ENCODE measurements around the gene GAPDHS. TPM values are rescaled to one million over a fixed set of nuclear protein-coding genes. Genes with fewer than 3 reads are reported as not detected.

The GAPDHS gene
- total and polyA plus RNA-seq, 4 donors, result not detected

DNA sequence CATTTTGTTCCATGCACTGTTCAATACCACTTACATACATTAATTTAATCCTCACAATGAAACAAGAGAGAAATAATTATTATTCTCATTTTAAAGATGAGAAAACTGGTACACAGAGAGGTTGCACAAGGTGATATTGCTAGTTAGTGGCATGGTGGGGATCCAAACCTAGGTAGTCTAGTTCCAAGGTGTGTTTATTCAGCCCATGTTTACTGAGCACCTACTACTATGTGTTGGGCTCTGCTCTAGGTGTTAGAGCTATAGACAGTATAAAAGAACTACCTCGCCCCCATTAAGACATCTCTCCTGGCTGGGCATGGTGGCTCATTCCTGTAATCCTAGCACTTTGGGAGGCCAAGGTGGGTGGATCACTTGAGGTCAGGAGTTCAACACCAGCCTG, 49.5 kb downstream of the GAPDHS start:
- Histone ChIP-seq H3K9ac (ENCODE audit: low read depth in 1 of 2, low read length in 2 of 2) (no peak overlapping the region), H3K27me3 (ENCODE audit: control insufficient read depth in 4 of 4, insufficient read depth in 4 of 4, low read length in 3 of 4) (no peaks in the 10 kb centered on the region)
- 71% methylated on average over 1 of the region's 1 CpG for WGBS

DNA sequence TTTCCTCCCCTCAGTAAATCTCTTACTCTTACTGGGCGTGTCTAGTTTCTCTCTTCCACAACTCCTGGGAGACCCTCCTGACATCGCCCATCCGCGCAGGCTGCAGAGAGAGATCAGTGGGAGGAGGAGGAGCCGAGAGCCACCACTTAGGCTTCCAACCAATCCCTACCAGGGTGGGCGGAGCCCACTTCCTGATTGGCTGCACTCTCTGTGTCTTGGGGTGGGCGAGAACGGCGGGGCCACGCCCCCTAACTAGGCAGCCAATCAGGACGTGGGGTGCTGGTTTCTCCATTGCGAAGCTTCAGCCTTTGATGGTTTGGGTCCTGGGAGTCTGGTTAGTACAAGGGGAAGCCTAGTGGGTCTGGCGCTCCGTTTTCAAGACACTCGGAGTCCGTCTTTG, 52.6 kb downstream of the GAPDHS start, which contains the start of gene PMIS2:
Gene PMIS2 (plus strand): TSS at position 326 of the 400 bp plus-strand sequence. CDS start 87 bp downstream, outside the sequence.
- DNase-seq (ENCODE audit: low spot score), result no peak
- Histone ChIP-seq H3K9me3 (ENCODE audit: control insufficient read depth in 4 of 4, low read length in 3 of 4) (no peaks in the 10 kb centered on the region), H3K4me1 (ENCODE audit: control insufficient read depth in 4 of 4, insufficient read depth in 4 of 4, low read length in 3 of 4) (no peaks in the 10 kb centered on the region), H3K27ac (ENCODE audit: low read depth in 1 of 2, low read length in 2 of 2) (no peak within 1 kb of the TSS), H3K4me3 (ENCODE audit: low read depth in 1 of 3, low read length in 3 of 3) (no peak within 1 kb of the TSS), H3K9ac (ENCODE audit: low read depth in 1 of 2, low read length in 2 of 2) (no peak within 1 kb of the TSS), H3K27me3 (ENCODE audit: control insufficient read depth in 4 of 4, insufficient read depth in 4 of 4, low read length in 3 of 4) (no peaks in the 10 kb centered on the region), H3K36me3 (ENCODE audit: control insufficient read depth in 4 of 4, insufficient read depth in 3 of 4, low read depth in 1 of 4, low read length in 3 of 4) (no peaks in the 10 kb centered on the region)
- 41% methylated on average over 16 of the region's 16 CpGs for WGBS
- TF ChIP-seq HNF4A (conservative IDR thresholded peaks at IDR 0.05), result no peak
- TF ChIP-seq, protein P1, sequence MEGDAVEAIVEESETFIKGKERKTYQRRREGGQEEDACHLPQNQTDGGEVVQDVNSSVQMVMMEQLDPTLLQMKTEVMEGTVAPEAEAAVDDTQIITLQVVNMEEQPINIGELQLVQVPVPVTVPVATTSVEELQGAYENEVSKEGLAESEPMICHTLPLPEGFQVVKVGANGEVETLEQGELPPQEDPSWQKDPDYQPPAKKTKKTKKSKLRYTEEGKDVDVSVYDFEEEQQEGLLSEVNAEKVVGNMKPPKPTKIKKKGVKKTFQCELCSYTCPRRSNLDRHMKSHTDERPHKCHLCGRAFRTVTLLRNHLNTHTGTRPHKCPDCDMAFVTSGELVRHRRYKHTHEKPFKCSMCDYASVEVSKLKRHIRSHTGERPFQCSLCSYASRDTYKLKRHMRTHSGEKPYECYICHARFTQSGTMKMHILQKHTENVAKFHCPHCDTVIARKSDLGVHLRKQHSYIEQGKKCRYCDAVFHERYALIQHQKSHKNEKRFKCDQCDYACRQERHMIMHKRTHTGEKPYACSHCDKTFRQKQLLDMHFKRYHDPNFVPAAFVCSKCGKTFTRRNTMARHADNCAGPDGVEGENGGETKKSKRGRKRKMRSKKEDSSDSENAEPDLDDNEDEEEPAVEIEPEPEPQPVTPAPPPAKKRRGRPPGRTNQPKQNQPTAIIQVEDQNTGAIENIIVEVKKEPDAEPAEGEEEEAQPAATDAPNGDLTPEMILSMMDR (IDR thresholded peaks at IDR 0.05; ENCODE audit: low read depth, low read length, missing input control), result no peak
- TF ChIP-seq FOXA1 (IDR thresholded peaks at IDR 0.05), result no peak
- TF ChIP-seq, protein P2, sequence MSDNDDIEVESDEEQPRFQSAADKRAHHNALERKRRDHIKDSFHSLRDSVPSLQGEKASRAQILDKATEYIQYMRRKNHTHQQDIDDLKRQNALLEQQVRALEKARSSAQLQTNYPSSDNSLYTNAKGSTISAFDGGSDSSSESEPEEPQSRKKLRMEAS (IDR thresholded peaks at IDR 0.05), result no peak
- no peak for TF ChIP-seq NR2F2 (IDR thresholded peaks at IDR 0.05)
- TF ChIP-seq, protein P3, sequence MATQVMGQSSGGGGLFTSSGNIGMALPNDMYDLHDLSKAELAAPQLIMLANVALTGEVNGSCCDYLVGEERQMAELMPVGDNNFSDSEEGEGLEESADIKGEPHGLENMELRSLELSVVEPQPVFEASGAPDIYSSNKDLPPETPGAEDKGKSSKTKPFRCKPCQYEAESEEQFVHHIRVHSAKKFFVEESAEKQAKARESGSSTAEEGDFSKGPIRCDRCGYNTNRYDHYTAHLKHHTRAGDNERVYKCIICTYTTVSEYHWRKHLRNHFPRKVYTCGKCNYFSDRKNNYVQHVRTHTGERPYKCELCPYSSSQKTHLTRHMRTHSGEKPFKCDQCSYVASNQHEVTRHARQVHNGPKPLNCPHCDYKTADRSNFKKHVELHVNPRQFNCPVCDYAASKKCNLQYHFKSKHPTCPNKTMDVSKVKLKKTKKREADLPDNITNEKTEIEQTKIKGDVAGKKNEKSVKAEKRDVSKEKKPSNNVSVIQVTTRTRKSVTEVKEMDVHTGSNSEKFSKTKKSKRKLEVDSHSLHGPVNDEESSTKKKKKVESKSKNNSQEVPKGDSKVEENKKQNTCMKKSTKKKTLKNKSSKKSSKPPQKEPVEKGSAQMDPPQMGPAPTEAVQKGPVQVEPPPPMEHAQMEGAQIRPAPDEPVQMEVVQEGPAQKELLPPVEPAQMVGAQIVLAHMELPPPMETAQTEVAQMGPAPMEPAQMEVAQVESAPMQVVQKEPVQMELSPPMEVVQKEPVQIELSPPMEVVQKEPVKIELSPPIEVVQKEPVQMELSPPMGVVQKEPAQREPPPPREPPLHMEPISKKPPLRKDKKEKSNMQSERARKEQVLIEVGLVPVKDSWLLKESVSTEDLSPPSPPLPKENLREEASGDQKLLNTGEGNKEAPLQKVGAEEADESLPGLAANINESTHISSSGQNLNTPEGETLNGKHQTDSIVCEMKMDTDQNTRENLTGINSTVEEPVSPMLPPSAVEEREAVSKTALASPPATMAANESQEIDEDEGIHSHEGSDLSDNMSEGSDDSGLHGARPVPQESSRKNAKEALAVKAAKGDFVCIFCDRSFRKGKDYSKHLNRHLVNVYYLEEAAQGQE (IDR thresholded peaks at IDR 0.05), result no peak

More for the DNA sequence above, 49.5 kb downstream of the GAPDHS start:
- H3K27ac ChIP-seq (ENCODE audit: low read depth in 1 of 2, low read length in 2 of 2), result no peak overlapping the region
- TF ChIP-seq YY1 (IDR thresholded peaks at IDR 0.05) (no peak), JUND (IDR thresholded peaks at IDR 0.05) (no peak), FOXA2 (IDR thresholded peaks at IDR 0.05) (no peak), NR2F2 (IDR thresholded peaks at IDR 0.05) (no peak), HNF4G (IDR thresholded peaks at IDR 0.05) (no peak), RXRA (IDR thresholded peaks at IDR 0.05) (no peak), HNF4A (conservative IDR thresholded peaks at IDR 0.05) (no peak), GABPA (IDR thresholded peaks at IDR 0.05 in 1 of 2, conservative IDR thresholded peaks at IDR 0.05 in 1 of 2) (no peak), RAD21 (IDR thresholded peaks at IDR 0.05) (no peak), FOXA1 (IDR thresholded peaks at IDR 0.05) (no peak), EGR1 (IDR thresholded peaks at IDR 0.05; ENCODE audit: low read depth in 2 of 2) (no peak), SP1 (IDR thresholded peaks at IDR 0.05) (no peak)
- TF ChIP-seq, protein P3 (IDR thresholded peaks at IDR 0.05), result no peak
- TF ChIP-seq, protein P1 (IDR thresholded peaks at IDR 0.05; ENCODE audit: low read depth, low read length, missing input control), result no peak
- TF ChIP-seq, protein P4, sequence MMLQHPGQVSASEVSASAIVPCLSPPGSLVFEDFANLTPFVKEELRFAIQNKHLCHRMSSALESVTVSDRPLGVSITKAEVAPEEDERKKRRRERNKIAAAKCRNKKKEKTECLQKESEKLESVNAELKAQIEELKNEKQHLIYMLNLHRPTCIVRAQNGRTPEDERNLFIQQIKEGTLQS (IDR thresholded peaks at IDR 0.05), result no peak
- no peaks in the 10 kb centered on the region for H3K36me3 ChIP-seq (ENCODE audit: control insufficient read depth in 4 of 4, insufficient read depth in 3 of 4, low read depth in 1 of 4, low read length in 3 of 4)
- H3K4me1 ChIP-seq (ENCODE audit: control insufficient read depth in 4 of 4, insufficient read depth in 4 of 4, low read length in 3 of 4), result no peaks in the 10 kb centered on the region
- H3K4me3 ChIP-seq (ENCODE audit: low read depth in 1 of 3, low read length in 3 of 3), result no peak overlapping the region
- no peak for DNase-seq (ENCODE audit: low spot score)
- no peaks in the 10 kb centered on the region for H3K9me3 ChIP-seq (ENCODE audit: control insufficient read depth in 4 of 4, low read length in 3 of 4)

Measured in liver (tissue), 9 donors.